ENCODE results near the gene FAM149B1.

FAM149B1 gene

GRCh38 chr10:73293461-73293860 is 125.5 kb downstream of the FAM149B1 start:
- no peak for DNase-seq

Data from activated gamma-delta T cell (primary cell).